Endometrial microvascular endothelial cells (primary cell): Measurements from ENCODE around the gene GXYLT2. TPM values are rescaled to one million over a fixed set of nuclear protein-coding genes. Genes with fewer than 3 reads are reported as not detected.
"Not testable (repeated sequence)": the region's sequence is repeated elsewhere in the genome, so short reads cannot be mapped to it uniquely, and the experiment has no call there.

ENCODE experiments used
- in situ Hi-C: cut with HindIII; loops from 2 replicates; pipeline ENCODE4 v1.10.0; 2017; ENCODE audit warnings: low sequenced_read_pairs, low pct_unique_long_range_greater_than_20kb; ENCODE audit errors: inconsistent ontology term
- total RNA-seq: library from RNA; depleted of rRNA; stranded (reverse); fragments of >200 nt; gene quantifications from one replicate; pipeline ENCODE4 v1.2.3, GENCODE V29; 2015; ENCODE audit errors: inconsistent ontology term

GXYLT2 gene
- total RNA-seq, 1 donor from 2014 or later, result not detected

DNA sequence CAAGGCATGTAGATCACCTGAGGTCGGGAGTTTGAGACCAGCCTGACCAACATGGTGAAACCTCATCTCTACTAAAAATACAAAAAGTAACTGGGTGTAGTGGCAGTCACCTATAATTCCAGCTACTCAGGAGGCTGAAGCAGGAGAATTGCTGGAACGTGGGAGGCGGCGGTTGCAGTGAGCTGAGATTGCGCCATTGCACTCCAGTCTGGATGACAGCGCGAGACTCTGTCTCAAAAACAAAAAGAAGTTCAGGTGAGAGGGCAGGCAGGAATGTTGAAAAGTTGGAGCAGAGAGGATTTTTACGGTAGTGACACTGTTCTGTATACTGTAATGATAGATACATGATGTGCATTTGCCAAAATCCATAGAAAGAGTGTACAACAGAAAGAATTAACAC is 31.7 kb downstream of the GXYLT2 start:
- in situ Hi-C loops, result no loop called here

DNA sequence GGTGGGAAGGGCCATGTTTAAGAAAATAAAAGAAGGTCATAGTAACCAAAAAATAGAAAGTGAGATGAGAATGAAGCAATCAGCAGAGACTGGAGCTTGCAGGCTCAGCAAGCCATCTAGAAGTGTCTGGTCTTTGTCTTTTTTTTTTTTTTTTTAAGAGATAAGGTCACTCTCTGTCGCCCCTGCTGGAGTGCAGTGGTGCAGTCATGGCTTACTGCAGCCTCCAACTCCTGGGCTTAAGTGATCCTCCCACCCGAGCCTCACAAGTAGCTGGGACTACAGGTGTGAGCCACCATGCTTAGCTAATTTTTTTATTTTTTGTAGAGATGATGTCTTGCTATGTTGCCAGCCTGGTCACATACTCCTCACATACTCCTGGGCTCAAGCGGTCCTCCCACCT is 36.2 kb downstream of the GXYLT2 start:
- in situ Hi-C loops, result no loop called here

GRCh38 chr3:72928781-72929735 is 41.2 kb downstream of the GXYLT2 start:
- in situ Hi-C loops, result not testable (repeated sequence)

DNA sequence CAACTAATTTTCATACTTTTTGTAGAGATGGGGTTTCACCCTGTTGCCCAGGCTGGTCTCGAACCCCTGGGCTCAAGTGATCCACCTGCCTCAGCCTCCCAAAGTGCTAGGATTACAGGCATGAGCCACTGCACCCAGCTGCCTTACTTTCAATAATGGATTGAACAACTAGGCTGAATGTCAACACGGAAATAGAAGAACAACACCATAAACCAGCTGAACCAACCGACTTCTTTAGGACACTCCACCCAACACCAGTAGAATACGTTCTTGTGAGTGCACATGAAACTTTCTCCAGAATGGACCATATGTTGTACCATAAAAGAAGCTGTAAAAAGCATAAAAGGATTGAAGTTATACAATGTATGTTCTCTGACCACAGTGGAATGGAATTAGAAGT is 42.9 kb downstream of the GXYLT2 start:
- in situ Hi-C loops, result no loop called here

GRCh38 chr3:72932416-72932815 is 44.6 kb downstream of the GXYLT2 start:
- in situ Hi-C loops, result no loop called here

DNA sequence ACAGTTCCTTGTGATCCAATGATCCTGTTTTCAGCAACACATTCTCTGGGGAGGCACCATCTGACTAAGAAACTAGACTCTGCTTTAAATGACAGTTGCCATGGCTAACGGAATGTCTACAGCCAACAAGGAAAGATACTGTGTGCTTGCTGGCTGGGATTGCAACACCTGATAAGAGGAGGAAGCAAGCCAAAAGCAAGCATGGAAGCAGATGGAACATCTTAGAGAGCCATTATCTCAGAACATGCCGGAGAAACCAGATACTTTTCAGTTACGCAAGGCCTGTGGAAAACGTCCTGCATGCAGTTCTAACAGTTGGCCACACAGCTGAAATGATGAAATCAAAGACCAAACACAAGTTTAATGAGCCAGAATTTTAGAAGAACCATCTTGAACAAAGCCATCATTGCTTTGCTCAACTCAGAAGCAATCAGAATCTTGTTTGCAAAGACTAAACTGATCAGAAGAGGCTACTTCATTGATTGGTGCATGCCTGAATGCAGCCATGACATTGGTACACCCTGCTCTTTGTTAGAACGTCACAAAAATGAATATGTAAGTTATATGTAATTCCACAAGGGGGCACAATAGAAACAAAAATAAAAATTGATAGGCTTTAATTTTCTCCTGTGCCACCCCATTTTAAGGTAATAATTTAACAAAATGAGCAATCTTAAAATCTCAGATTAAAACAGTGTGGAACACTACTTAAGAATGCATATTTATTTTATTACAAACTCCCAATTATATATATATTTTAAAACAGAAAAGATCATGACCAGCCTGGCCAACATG is 50.8 kb downstream of the GXYLT2 start:
- in situ Hi-C loops, result no loop called here

- in situ Hi-C loops, result no loop called here
Measured at GRCh38 chr3:72941245-72941644, 53.4 kb downstream of the GXYLT2 start.

- in situ Hi-C loops, result no loop called here
Measured at GRCh38 chr3:72942427-72942826, 54.6 kb downstream of the GXYLT2 start.

DNA sequence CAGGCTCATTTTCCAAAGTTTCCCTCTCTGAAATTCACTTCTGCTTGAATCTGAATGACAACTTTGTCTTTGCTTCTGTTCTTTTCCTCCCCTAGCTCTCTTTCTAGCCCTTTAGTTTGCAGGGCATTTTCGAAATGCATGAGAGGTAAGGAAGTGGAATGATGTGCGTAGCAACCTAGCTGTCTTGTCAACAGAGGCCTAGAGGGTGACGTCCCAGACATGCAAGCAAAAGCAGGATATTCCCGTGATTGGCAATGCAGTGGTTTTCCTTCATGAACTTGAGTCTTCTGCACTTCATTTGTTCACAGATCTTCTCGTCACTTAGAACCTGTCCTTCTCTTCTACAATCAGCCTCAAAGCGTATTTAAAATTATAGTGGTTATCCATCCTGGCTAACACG is 56.9 kb downstream of the GXYLT2 start:
- in situ Hi-C loops, result no loop called here

DNA sequence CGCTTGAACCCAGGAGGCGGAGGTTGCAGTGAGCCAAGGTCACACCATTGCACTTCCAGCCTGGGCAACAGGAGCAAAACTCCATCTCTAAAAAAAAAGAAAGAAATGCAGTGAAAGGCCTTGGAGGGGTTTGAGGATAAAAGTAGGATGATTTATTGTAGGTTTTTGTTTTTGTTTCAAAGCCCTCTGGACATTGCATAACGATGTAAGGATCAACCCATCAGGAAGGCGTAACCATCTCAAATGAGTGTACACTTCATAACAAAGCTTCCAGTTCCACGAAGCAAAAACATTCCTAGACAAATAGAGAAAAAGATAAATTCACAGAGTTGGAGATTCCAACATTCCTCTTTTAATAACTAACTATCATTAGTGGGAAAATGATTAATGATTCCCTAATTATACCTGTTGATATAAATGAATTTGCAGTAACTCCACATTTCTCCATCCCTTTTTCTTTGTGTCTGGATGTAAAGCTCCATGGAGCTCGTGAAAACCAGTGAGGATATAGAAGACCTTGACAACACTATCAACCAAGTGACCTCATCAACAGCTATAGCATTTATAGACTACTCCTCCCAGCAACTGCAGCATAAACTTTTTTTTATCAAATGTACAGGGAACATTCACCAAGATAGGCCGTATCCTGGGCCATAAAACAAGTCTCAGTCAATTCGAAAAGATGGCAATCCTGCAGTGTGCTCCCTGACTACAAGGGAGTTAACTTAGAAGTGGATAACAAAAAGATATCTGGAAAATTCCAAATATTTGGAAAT is 60.1 kb downstream of the GXYLT2 start:
- in situ Hi-C loops, result no loop called here

- in situ Hi-C loops, result no loop called here
Measured at GRCh38 chr3:72949016-72949415, 61.2 kb downstream of the GXYLT2 start.

DNA sequence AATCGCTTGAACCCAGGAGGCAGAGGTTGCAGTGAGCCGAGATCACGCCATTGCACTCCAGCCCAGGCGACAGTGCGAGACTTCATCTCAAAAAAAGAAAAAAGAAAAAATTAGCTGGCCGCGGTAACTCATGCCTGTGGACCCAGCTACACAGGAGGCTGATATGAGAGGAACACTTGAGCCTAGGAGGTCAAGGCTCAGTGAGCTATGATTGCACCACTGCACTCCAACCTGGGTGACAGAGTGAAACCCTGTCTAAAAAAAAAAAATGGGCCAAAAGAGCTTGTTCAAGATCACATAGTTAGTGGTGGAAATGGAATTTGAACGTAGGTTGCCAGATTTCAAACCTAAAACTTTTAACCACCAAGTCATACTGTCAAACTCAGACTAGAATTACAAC is 62.5 kb downstream of the GXYLT2 start:
- in situ Hi-C loops, result no loop called here

DNA sequence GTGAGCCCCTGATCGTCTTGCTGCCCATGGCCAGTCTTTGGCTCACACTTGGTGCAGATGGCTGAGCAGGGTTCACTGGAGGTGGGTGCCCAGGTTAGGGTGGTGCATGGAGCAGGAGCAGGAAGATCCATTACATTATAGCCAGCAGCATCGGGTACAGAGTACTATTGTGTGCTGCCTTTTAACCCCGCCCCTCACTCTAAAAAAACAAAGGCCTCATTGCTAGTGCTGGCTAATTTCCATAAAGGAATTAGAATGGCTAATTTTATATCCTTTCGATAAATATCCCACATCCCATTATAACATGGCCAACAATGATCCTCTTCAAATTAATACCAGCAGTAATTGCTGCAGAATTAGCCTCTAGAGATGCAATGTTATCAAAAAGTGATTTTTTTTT is 63.0 kb downstream of the GXYLT2 start:
- in situ Hi-C loops, result no loop called here

DNA sequence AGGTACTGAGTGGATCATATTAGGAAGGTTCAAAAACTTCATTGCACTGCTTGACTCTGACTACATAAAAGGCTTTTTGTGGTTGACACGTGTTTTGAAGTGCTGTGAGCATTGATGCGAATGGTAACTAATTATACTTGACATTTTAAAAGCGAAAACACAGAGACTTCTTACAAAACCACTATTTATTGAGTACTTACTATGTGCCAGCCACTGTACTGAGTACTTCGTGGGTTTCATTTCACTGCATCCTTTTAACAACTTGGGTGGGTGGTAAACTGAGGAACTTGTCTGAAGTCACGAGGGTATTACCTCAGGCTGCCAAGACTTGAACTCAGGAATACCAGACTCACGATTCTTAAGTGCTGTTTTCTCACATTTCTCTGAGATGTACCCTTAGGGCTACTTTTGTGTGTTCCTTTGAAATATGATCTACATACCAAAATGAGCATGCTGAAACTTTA is 63.4 kb downstream of the GXYLT2 start:
- in situ Hi-C loops, result no loop called here

DNA sequence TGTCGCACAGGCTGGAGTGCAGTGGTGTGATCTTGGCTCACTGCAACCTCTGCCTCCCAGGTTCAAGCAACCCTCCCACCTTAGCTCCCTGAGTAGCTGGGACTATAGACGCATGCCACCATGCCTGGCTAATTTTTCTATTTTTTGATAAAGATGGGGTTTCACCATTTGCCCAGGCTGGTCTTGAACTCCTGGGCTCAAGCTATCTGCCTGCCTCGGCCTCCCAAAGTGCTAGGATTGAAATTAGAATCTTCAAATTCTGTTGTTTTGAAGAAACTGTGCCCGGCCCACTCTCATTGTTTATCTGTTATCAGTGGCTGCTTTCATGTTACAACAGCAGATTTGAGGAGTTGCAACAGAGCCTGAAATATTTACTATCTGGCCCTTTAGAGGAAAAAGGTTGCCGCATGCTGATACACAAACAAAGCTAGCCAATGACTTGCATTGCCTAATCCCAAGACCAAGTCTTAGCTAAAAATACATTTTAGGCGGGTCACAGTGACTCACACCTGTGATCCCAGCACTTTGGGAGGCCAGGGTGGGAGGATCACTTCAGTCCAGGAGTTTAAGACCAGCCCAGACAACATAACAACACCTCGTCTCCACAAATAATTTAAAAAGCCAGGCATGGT is 65.6 kb downstream of the GXYLT2 start:
- in situ Hi-C loops, result no loop called here

- in situ Hi-C loops, result no loop called here
Measured at GRCh38 chr3:72957297-72957696, 69.5 kb downstream of the GXYLT2 start.

- in situ Hi-C loops, result no loop called here
Measured at GRCh38 chr3:72959336-72959735, 71.5 kb downstream of the GXYLT2 start.

- in situ Hi-C loops, result no loop called here
Measured at GRCh38 chr3:72960812-72961518, 73.1 kb downstream of the GXYLT2 start.
